ENCODE results near the gene DCXR.
A peak's percentile ranks its signal among the peaks of the same experiment; 100 is the strongest.

Gene DCXR

DNA sequence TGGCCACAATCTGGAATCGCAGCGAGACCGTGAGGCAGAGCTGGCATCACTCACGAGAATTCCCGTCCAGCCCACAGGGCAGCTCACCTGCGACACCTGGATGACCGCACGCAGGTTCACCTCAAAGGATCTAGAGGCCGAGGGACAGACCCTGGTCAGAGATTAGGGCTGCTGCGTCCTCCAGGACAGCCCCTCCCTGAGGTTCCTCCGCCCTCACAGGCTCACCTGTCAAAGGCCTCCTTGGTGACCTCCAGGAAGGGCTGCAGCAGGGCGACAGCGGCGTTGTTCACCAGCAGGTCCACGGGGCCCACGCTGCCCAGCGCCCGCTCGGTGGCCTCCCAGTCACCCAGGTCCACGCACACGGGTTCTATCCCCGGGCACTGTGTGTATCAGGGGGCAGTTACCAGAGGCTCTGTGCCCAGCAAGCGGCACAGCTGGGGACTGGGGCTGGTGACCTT is 834 bp downstream of the DCXR start:
- Mint-ChIP-seq H3K36me3 (ENCODE audit: insufficient read depth) (no peaks in the 10 kb centered on the region), H3K27ac (ENCODE audit: low read depth) (no peak overlapping the region), H3K9me3 (no peaks in the 10 kb centered on the region), H3K27me3 (no peaks in the 10 kb centered on the region), H3K4me3 (peak overlapping the region; percentile 84), H3K4me1 (peaks cover 9% of the 10 kb centered on the region)
- no peak for DNase-seq (ENCODE audit: low spot score in 2 of 2)
- ATAC-seq (replicated peaks; ENCODE audit: extremely low read depth, poor library complexity, severe bottlenecking) = no peak

DNA sequence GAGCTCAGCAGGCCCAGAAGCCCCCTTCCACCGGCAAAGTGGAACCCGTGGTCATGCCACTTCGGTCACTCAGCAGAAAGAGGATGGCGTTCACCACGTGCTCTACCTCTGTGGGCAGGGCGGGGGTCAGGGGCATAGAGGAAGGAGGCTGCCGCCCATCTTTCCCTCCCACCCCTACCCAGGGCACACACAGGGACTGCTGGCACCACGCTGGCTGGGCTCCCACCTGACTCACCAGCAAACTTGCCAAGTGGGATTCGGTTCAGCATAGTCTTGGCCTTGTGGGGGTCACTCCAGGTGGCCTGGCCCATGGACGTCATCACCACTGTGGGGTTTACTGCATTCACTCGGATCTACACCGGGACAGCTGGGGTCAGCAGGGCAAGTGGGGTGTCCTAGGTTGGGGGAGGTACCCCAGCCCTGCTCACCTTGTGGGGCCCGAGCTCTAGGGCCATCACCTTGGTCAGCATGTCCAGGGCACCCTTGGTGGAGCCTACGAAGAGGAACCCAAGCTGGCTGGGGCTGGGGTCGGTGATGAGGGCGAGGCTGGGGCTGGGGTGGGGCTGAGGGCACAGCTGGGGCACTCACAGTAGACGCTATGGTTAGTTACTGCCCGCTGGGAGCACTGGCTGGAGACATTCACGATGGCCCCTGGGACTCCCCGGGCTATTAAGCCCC is 1.4 kb downstream of the DCXR start:
- H3K4me1 Mint-ChIP-seq = peaks cover 9% of the 10 kb centered on the region
- H3K9me3 Mint-ChIP-seq = no peaks in the 10 kb centered on the region
- no peak for DNase-seq (ENCODE audit: low spot score in 2 of 2)
- ATAC-seq (replicated peaks; ENCODE audit: extremely low read depth, poor library complexity, severe bottlenecking) = no peak
- peak overlapping the region; percentile 84 for H3K4me3 Mint-ChIP-seq
- H3K27ac Mint-ChIP-seq (ENCODE audit: low read depth) = peak overlapping the region; percentile 51
- no peaks in the 10 kb centered on the region for H3K27me3 Mint-ChIP-seq
- no peaks in the 10 kb centered on the region for H3K36me3 Mint-ChIP-seq (ENCODE audit: insufficient read depth)

- Mint-ChIP-seq H3K9me3 (no peaks in the 10 kb centered on the region), H3K4me1 (peaks cover 12% of the 10 kb centered on the region), H3K4me3 (peak overlapping the region; percentile 84), H3K27ac (ENCODE audit: low read depth) (no peak overlapping the region), H3K27me3 (no peaks in the 10 kb centered on the region), H3K36me3 (ENCODE audit: insufficient read depth) (peaks cover 2% of the 10 kb centered on the region)
- ATAC-seq (replicated peaks; ENCODE audit: extremely low read depth, poor library complexity, severe bottlenecking) = no peak
- DNase-seq (ENCODE audit: low spot score in 2 of 2) = no peak
Measured at GRCh38 chr17:82035488-82035887, 2.0 kb downstream of the DCXR start.

DNA sequence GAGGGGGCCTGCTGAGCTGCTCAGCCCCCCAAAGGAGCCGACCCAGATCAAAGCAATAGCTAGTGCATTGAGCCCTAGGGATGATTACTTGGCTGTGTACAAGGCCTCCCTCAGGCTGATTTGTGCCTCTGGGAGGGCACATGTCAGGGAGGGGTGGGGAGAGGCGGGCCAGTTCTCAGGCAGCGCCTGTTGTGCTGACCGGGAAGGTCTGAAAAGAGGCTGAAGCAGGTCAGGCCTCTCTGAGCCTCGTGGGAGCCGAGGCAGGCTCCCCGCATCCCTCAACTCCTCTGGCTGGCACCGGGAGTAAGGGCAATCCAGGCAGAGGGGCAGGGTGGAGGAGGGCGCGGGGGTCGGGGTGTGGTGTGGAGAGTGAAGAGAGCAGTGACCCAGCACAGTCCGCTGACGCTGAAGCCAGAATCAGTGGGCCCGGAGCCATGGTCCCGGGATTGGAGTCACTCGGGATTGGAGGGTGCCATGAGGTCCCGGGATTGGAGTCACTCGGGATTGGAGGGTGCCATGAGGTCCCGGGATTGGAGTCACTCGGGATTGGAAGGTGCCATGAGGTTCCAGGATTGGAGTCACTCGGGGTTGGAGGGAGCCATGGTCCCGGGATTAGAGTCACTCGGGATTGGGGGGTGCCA is 3.0 kb downstream of the DCXR start:
- no peak overlapping the region for H3K27ac Mint-ChIP-seq (ENCODE audit: low read depth)
- no peaks in the 10 kb centered on the region for H3K9me3 Mint-ChIP-seq
- no peak overlapping the region for H3K4me3 Mint-ChIP-seq
- DNase-seq (ENCODE audit: low spot score in 2 of 2) (no peak), ATAC-seq (replicated peaks; ENCODE audit: extremely low read depth, poor library complexity, severe bottlenecking) (no peak)
- peaks cover 4% of the 10 kb centered on the region for H3K36me3 Mint-ChIP-seq (ENCODE audit: insufficient read depth)
- peaks cover 18% of the 10 kb centered on the region for H3K4me1 Mint-ChIP-seq
- no peaks in the 10 kb centered on the region for H3K27me3 Mint-ChIP-seq

DNA sequence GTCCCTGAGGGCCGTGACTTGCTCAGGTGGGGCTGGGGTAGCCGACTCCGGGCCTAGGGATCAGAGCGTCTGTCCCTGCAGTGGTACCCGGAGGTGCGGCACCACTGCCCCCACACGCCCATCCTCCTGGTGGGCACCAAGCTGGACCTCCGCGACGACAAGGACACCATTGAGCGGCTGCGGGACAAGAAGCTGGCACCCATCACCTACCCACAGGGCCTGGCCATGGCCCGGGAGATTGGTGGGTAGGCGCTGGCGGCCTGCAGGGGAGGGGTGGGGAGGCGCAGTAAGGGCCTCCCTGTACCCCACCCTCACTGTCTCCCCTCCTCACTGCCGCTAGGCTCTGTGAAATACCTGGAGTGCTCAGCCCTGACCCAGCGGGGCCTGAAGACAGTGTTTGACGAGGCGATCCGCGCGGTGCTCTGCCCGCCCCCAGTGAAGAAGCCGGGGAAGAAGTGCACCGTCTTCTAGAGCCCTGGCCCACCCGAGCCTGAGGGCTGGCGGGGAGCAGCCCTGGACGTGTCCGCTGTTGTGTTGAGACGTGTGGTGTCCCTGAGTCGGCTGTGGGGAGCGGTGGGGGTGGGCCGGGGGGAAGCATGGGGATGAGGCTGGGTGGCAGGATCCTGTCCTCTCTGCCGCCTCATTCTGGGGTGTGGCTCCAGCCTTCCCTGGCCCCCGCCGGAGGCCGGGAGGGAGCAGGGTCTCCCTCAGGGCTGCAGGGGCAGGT is 4.0 kb downstream of the DCXR start:
- H3K4me3 Mint-ChIP-seq = no peak overlapping the region
- no peak for DNase-seq (ENCODE audit: low spot score in 2 of 2)
- no peaks in the 10 kb centered on the region for H3K9me3 Mint-ChIP-seq
- peaks cover 4% of the 10 kb centered on the region for H3K36me3 Mint-ChIP-seq (ENCODE audit: insufficient read depth)
- no peak for ATAC-seq (replicated peaks; ENCODE audit: extremely low read depth, poor library complexity, severe bottlenecking)
- H3K27ac Mint-ChIP-seq (ENCODE audit: low read depth) = no peak overlapping the region
- H3K4me1 Mint-ChIP-seq = peaks cover 19% of the 10 kb centered on the region
- no peaks in the 10 kb centered on the region for H3K27me3 Mint-ChIP-seq

GRCh38 chr17:82031885-82032627 is 5.4 kb downstream of the DCXR start:
- ATAC-seq (replicated peaks; ENCODE audit: extremely low read depth, poor library complexity, severe bottlenecking) (no peak), DNase-seq (ENCODE audit: low spot score in 2 of 2) (no peak)
- H3K27me3 Mint-ChIP-seq = no peaks in the 10 kb centered on the region
- H3K4me1 Mint-ChIP-seq = peaks cover 17% of the 10 kb centered on the region
- no peaks in the 10 kb centered on the region for H3K9me3 Mint-ChIP-seq
- H3K36me3 Mint-ChIP-seq (ENCODE audit: insufficient read depth) = peaks cover 4% of the 10 kb centered on the region
- H3K27ac Mint-ChIP-seq (ENCODE audit: low read depth) = no peak overlapping the region
- H3K4me3 Mint-ChIP-seq = peak overlapping the region; percentile 11

GRCh38 chr17:82031303-82031884 is 6.1 kb downstream of the DCXR start, which contains the start of gene RAC3:
Gene RAC3 (plus strand): TSS chr17:82031678. CDS start chr17:82031762, 84 bp downstream.
- Mint-ChIP-seq H3K4me1 (peaks cover 17% of the 10 kb centered on the region), H3K36me3 (ENCODE audit: insufficient read depth) (peaks cover 4% of the 10 kb centered on the region), H3K9me3 (no peaks in the 10 kb centered on the region), H3K27me3 (no peaks in the 10 kb centered on the region), H3K4me3 (peak within 1 kb of the TSS; percentile 87), H3K27ac (ENCODE audit: low read depth) (peak within 1 kb of the TSS; percentile 67)
- ATAC-seq (replicated peaks; ENCODE audit: extremely low read depth, poor library complexity, severe bottlenecking) (no peak), DNase-seq (ENCODE audit: low spot score in 2 of 2) (no peak)

GRCh38 chr17:82030470-82031302 is 6.8 kb downstream of the DCXR start:
- ATAC-seq (replicated peaks; ENCODE audit: extremely low read depth, poor library complexity, severe bottlenecking) (peak; percentile 81), DNase-seq (ENCODE audit: low spot score in 2 of 2) (peak; percentile 77 to 78)
- Mint-ChIP-seq H3K9me3 (no peaks in the 10 kb centered on the region), H3K4me3 (peak overlapping the region; percentile 87), H3K36me3 (ENCODE audit: insufficient read depth) (peaks cover 4% of the 10 kb centered on the region), H3K4me1 (peaks cover 17% of the 10 kb centered on the region), H3K27me3 (no peaks in the 10 kb centered on the region), H3K27ac (ENCODE audit: low read depth) (peak overlapping the region; percentile 67)

DNA sequence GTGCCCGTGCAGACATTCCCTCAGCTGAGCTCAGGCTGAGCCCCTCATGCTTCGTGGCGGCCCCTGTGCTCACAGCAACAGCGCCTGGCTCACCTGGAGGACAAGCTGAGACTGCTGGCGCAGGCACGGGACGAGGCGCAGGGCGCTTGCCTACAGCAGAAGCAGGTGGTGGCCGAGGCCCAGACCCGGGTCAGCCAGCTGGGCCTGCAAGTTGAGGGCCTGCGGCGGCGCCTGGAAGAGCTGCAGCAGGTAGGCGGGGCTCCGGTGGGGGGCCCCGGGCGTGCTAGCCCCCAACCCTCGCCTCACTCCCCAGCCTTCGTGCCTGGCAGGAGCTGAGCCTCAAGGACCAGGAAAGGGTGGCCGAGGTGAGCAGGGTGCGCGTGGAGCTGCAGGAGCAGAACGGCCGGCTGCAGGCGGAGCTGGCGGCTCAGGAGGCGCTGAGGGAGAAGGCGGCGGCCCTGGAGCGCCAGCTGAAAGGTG is 7.5 kb downstream of the DCXR start:
- peak overlapping the region; percentile 67 for H3K27ac Mint-ChIP-seq (ENCODE audit: low read depth)
- peaks cover 4% of the 10 kb centered on the region for H3K36me3 Mint-ChIP-seq (ENCODE audit: insufficient read depth)
- DNase-seq (ENCODE audit: low spot score in 2 of 2) = no peak
- no peak for ATAC-seq (replicated peaks; ENCODE audit: extremely low read depth, poor library complexity, severe bottlenecking)
- no peaks in the 10 kb centered on the region for H3K27me3 Mint-ChIP-seq
- no peaks in the 10 kb centered on the region for H3K9me3 Mint-ChIP-seq
- peaks cover 17% of the 10 kb centered on the region for H3K4me1 Mint-ChIP-seq
- peak overlapping the region; percentile 87 for H3K4me3 Mint-ChIP-seq

- ATAC-seq (replicated peaks; ENCODE audit: extremely low read depth, poor library complexity, severe bottlenecking) = no peak
- Mint-ChIP-seq H3K27ac (ENCODE audit: low read depth) (no peak overlapping the region), H3K4me3 (peak overlapping the region; percentile 72), H3K9me3 (no peaks in the 10 kb centered on the region), H3K36me3 (ENCODE audit: insufficient read depth) (peaks cover 4% of the 10 kb centered on the region), H3K27me3 (no peaks in the 10 kb centered on the region), H3K4me1 (peaks cover 17% of the 10 kb centered on the region)
- DNase-seq (ENCODE audit: low spot score in 2 of 2) = no peak
Measured at GRCh38 chr17:82029391-82029790, 8.1 kb downstream of the DCXR start.

- ATAC-seq (replicated peaks; ENCODE audit: extremely low read depth, poor library complexity, severe bottlenecking) (no peak), DNase-seq (ENCODE audit: low spot score in 2 of 2) (no peak)
- Mint-ChIP-seq H3K27ac (ENCODE audit: low read depth) (no peak overlapping the region), H3K36me3 (ENCODE audit: insufficient read depth) (peaks cover 4% of the 10 kb centered on the region), H3K27me3 (no peaks in the 10 kb centered on the region), H3K4me1 (peaks cover 21% of the 10 kb centered on the region), H3K4me3 (peak overlapping the region; percentile 72), H3K9me3 (no peaks in the 10 kb centered on the region)
Measured at GRCh38 chr17:82028966-82029365, 8.5 kb downstream of the DCXR start.
